HFFc6 (cell line): Measurements from ENCODE around the gene NKRF. TPM values are rescaled to one million over a fixed set of nuclear protein-coding genes. Genes with fewer than 3 reads are reported as not detected.
"Not testable (repeated sequence)": the region's sequence is repeated elsewhere in the genome, so short reads cannot be mapped to it uniquely, and the experiment has no call there.

Experiments
- DNase-seq: peaks from one replicate; pipeline ENCODE4 v3.0.0-alpha.2; 2018
- H3K27ac Mint-ChIP-seq: 2 replicates; pipeline ENCODE4 v1.8.0; 2020; ENCODE audit warnings: mild to moderate bottlenecking, mixed read lengths
- H3K27me3 Mint-ChIP-seq: 2 replicates; pipeline ENCODE4 v1.8.0; 2021; ENCODE audit warnings: mild to moderate bottlenecking, moderate library complexity, mixed read lengths; ENCODE audit not compliant: insufficient read depth
- H3K36me3 Mint-ChIP-seq: 2 replicates; pipeline ENCODE4 v1.8.0; 2021; ENCODE audit warnings: low read depth, mixed read lengths
- H3K4me1 Mint-ChIP-seq: 2 replicates; pipeline ENCODE4 v1.8.0; 2020; ENCODE audit warnings: low read depth, mixed read lengths
- H3K4me3 Mint-ChIP-seq: 2 replicates; pipeline ENCODE4 v1.8.0; 2020; ENCODE audit warnings: mild to moderate bottlenecking, moderate library complexity, mixed read lengths
- H3K9me3 Mint-ChIP-seq: 2 replicates; pipeline ENCODE4 v1.8.0; 2020; ENCODE audit warnings: mild to moderate bottlenecking, mixed read lengths
- CTCF ChIP-seq: fragments of 200-600 bp; sonication (generic); IDR thresholded peaks from 2 replicates; pipeline ENCODE4 v1.5.0; 2021; ENCODE audit warnings: antibody characterized with exemption, mild to moderate bottlenecking
- total RNA-seq, 6 experiments: library from RNA; stranded (reverse); fragmentation: NEBNext Ultra II Directional; extraction: Animal tissue kit (Norgen Biotek cat#: 25700); gene quantifications; 2 replicates in 1 of 6; 3 replicates in 5 of 6; pipeline ENCODE4 v1.2.3, GENCODE V29; 2021

The NKRF gene
- total RNA-seq, 6 experiments from 2014 or later, result 7.5 to 10.6 (median 8.9) TPM

- no peaks in the 10 kb centered on the region; the same call in 1 of the 2 replicates for H3K4me1 Mint-ChIP-seq
- no peak overlapping the region for H3K27ac Mint-ChIP-seq
- H3K27me3 Mint-ChIP-seq, result peaks cover 2% of the 10 kb centered on the region; the same call in 1 of the 2 replicates
- no peak for TF ChIP-seq CTCF
- no peak overlapping the region for H3K4me3 Mint-ChIP-seq
- H3K9me3 Mint-ChIP-seq, result no peaks in the 10 kb centered on the region
- no peaks in the 10 kb centered on the region for H3K36me3 Mint-ChIP-seq
- DNase-seq, result no peak
These were observed 40.9 kb upstream of the NKRF start for GRCh38 chrX:119647089-119647488.

GRCh38 chrX:119646515-119646914 is 40.3 kb upstream of the NKRF start:
- no peak for DNase-seq
- H3K4me1 Mint-ChIP-seq, result no peaks in the 10 kb centered on the region; the same call in 1 of the 2 replicates
- H3K27ac Mint-ChIP-seq, result no peak overlapping the region
- H3K36me3 Mint-ChIP-seq, result no peaks in the 10 kb centered on the region
- H3K27me3 Mint-ChIP-seq, result peaks cover 2% of the 10 kb centered on the region; the same call in 1 of the 2 replicates
- H3K9me3 Mint-ChIP-seq, result no peaks in the 10 kb centered on the region
- no peak overlapping the region for H3K4me3 Mint-ChIP-seq
- TF ChIP-seq CTCF, result no peak

- TF ChIP-seq CTCF, result no peak
- H3K36me3 Mint-ChIP-seq, result no peaks in the 10 kb centered on the region; the same call in 1 of the 2 replicates
- DNase-seq, result no peak
- no peaks in the 10 kb centered on the region; the same call in 1 of the 2 replicates for H3K4me1 Mint-ChIP-seq
- H3K4me3 Mint-ChIP-seq, result no peak overlapping the region
- no peaks in the 10 kb centered on the region for H3K9me3 Mint-ChIP-seq
- H3K27ac Mint-ChIP-seq, result no peak overlapping the region
- peaks cover 2% of the 10 kb centered on the region; the same call in 1 of the 2 replicates for H3K27me3 Mint-ChIP-seq
These were observed 37.5 kb upstream of the NKRF start for GRCh38 chrX:119643696-119644095.

GRCh38 chrX:119640731-119641170 is 34.5 kb upstream of the NKRF start:
- no peaks in the 10 kb centered on the region for H3K4me1 Mint-ChIP-seq

GRCh38 chrX:119638725-119639471 is 32.7 kb upstream of the NKRF start:
- Mint-ChIP-seq H3K27ac (no peak overlapping the region), H3K9me3 (no peaks in the 10 kb centered on the region), H3K4me1 (no peaks in the 10 kb centered on the region), H3K4me3 (no peak overlapping the region), H3K27me3 (no peaks in the 10 kb centered on the region), H3K36me3 (peaks cover 12% of the 10 kb centered on the region)
- no peak for DNase-seq
- TF ChIP-seq CTCF, result no peak

More at GRCh38 chrX:119640731-119641170, 34.5 kb upstream of the NKRF start:
- Mint-ChIP-seq H3K4me3 (no peak overlapping the region), H3K36me3 (peaks cover 5% of the 10 kb centered on the region), H3K27me3 (no peaks in the 10 kb centered on the region), H3K9me3 (no peaks in the 10 kb centered on the region), H3K27ac (no peak overlapping the region)
- no peak for TF ChIP-seq CTCF
- no peak for DNase-seq

- not testable (repeated sequence) for H3K9me3 Mint-ChIP-seq, H3K27ac Mint-ChIP-seq, H3K4me3 Mint-ChIP-seq
These were observed 31.2 kb upstream of the NKRF start for GRCh38 chrX:119637421-119637820.

More at GRCh38 chrX:119637421-119637820, 31.2 kb upstream of the NKRF start:
- not testable (repeated sequence) for DNase-seq, H3K4me1 Mint-ChIP-seq, H3K27me3 Mint-ChIP-seq
- peaks cover 18% of the 10 kb centered on the region for H3K36me3 Mint-ChIP-seq
